Measurements from ENCODE around the gene CBY2.

GRCh38 chr13:45751885-45752284 lies 49.8 kb downstream of the CBY2 start:
- TF ChIP-seq CTCF (IDR thresholded peaks at IDR 0.05 in 2 of 3, conservative IDR thresholded peaks at IDR 0.05 in 1 of 3; ENCODE audit: borderline replicate concordance in 1 of 3, insufficient read depth in 1 of 3, low read depth in 2 of 3, low read length in 2 of 3) (no peak), POLR2AphosphoS5 (IDR thresholded peaks at IDR 0.05; ENCODE audit: low read depth, low read length) (no peak), ZFX (IDR thresholded peaks at IDR 0.05) (no peak), MAX (IDR thresholded peaks at IDR 0.05) (no peak), ZBTB33 (IDR thresholded peaks at IDR 0.05; ENCODE audit: extremely low read depth, insufficient replicate concordance, low read length) (no peak), POLR2A (IDR thresholded peaks at IDR 0.05; ENCODE audit: borderline replicate concordance, extremely low read depth, insufficient read depth, insufficient read length) (no peak), CEBPB (IDR thresholded peaks at IDR 0.05; ENCODE audit: low read depth) (no peak), ZNF274 (IDR thresholded peaks at IDR 0.05; ENCODE audit: low read depth, low read length) (no peak), JUND (IDR thresholded peaks at IDR 0.05) (no peak), ATF3 (IDR thresholded peaks at IDR 0.05) (no peak), EZH2phosphoT487 (IDR thresholded peaks at IDR 0.05; ENCODE audit: borderline replicate concordance) (no peak)

All from HCT116 (cell line).